HCT116 (cell line): ENCODE measurements around the gene USP12. TPM values are rescaled to one million over a fixed set of nuclear protein-coding genes. Genes with fewer than 3 reads are reported as not detected.

Source experiments
- ATAC-seq: fragments of 200-7000 bp; cut with Tn5 transposase; 2 replicates; pipeline ENCODE4 v1.9.1; 2020; ENCODE audit warnings: mild to moderate bottlenecking, moderate library complexity
- BruUV-seq: library from RNA; stranded (reverse); fragments of 400-500 nt; replicated peaks from 2 replicates; lab custom pipeline; 2021; lab: Mats Ljungman, UMichigan
- CTCF ChIA-PET: fragments of 300-600 bp; sonication (Branson Sonifier 250); formaldehyde crosslinking; loops from one replicate; lab custom pipeline; 2021; ENCODE audit warnings: antibody characterized with exemption; lab: Charles Lee
- POLR2A ChIA-PET: fragments of 300-600, 350-600 bp; sonication (Branson Sonifier 250); formaldehyde crosslinking; loops from one replicate; lab custom pipeline; 2021; ENCODE audit warnings: antibody characterized with exemption; lab: Charles Lee
- RAD21 ChIA-PET, 2 experiments: fragments of 300-600 bp; sonication (Branson Sonifier 250); formaldehyde crosslinking; loops; one replicate each; lab custom pipeline; 2023; ENCODE audit warnings: low total read pairs in 2 of 2; ENCODE audit not compliant: uncharacterized antibody in 2 of 2, unreplicated experiment in 2 of 2, low non-redundant PET in 1 of 2; lab: Charles Lee
- DNase-seq: peaks from one replicate; pipeline ENCODE4 v3.0.0-alpha.2; 2010; ENCODE audit warnings: low read depth, low spot score
- H2AFZ ChIP-seq: fragments of 200-600 bp; shearing (Covaris generic), sonication (generic); 2 replicates; pipeline ENCODE4 v1.6.1; 2017; ENCODE audit warnings: low read depth, mixed run types, mixed read lengths, antibody characterized with exemption, low read length; ENCODE audit not compliant: poor library complexity, severe bottlenecking
- H3K27ac ChIP-seq: 2 replicates; pipeline ENCODE4 v1.5.1; 2012; ENCODE audit warnings: low read depth, low read length
- H3K27me3 ChIP-seq: fragments of 200-600 bp; sonication (generic); 2 replicates; pipeline ENCODE4 v1.6.1; 2016; ENCODE audit warnings: mixed run types, low read length, mixed read lengths; ENCODE audit not compliant: insufficient read depth
- H3K36me3 ChIP-seq, 2 experiments: fragments of 200-500 bp in 1 of 2; fragments of 200-600 bp in 1 of 2; sonication (Bioruptor generic) in 1 of 2; sonication (generic) in 1 of 2; 2 replicates each; pipeline versions ENCODE4 v1.5.1 to v1.6.1; 2014 to 2016; ENCODE audit warnings: low read length in 2 of 2, inconsistent platforms in 1 of 2, mixed read lengths in 1 of 2, mixed run types in 1 of 2; ENCODE audit not compliant: insufficient read depth in 2 of 2, control insufficient read depth in 1 of 2
- H3K4me1 ChIP-seq, 2 experiments: fragments of 200-600 bp in 1 of 2; sonication (generic) in 1 of 2; 2 replicates each; pipeline versions ENCODE4 v1.5.1 to v1.6.1; 2012 to 2017; ENCODE audit warnings: low read length in 2 of 2, inconsistent platforms in 1 of 2, mild to moderate bottlenecking in 1 of 2, mixed read lengths in 1 of 2, mixed run types in 1 of 2, moderate library complexity in 1 of 2; ENCODE audit not compliant: insufficient read depth in 2 of 2, control insufficient read depth in 1 of 2
- H3K4me2 ChIP-seq: fragments of 200-600 bp; sonication (generic); 2 replicates; pipeline ENCODE4 v1.6.1; 2017; ENCODE audit warnings: mixed run types, low read length, mixed read lengths
- H3K4me3 ChIP-seq, 2 experiments: fragments of 200-600 bp in 1 of 2; sonication (generic) in 1 of 2; replicated peaks in 1 of 2; 2 replicates each; pipeline ENCODE4 v1.5.1; 2011 to 2016; ENCODE audit warnings: low read length in 2 of 2, control low read depth in 1 of 2, low read depth in 1 of 2, mild to moderate bottlenecking in 1 of 2, mixed read lengths in 1 of 2, mixed run types in 1 of 2
- H3K79me2 ChIP-seq: fragments of 200-600 bp; sonication (generic); 2 replicates; pipeline ENCODE4 v1.6.1; 2017; ENCODE audit warnings: mild to moderate bottlenecking, mixed run types, low read length, moderate library complexity, mixed read lengths; ENCODE audit not compliant: insufficient read depth
- H3K9ac ChIP-seq: fragments of 200-600 bp; sonication (generic); 2 replicates; pipeline ENCODE4 v1.6.1; 2016; ENCODE audit warnings: low read length, mixed read lengths
- H3K9me2 ChIP-seq: fragments of 200-600 bp; sonication (generic), shearing (Covaris generic); 2 replicates; pipeline ENCODE4 v1.6.1; 2017; ENCODE audit warnings: mixed run types, mild to moderate bottlenecking, moderate library complexity; ENCODE audit not compliant: insufficient read depth
- H3K9me3 ChIP-seq, 2 experiments: fragments of 200-500 bp in 1 of 2; fragments of 200-600 bp in 1 of 2; sonication (Bioruptor generic) in 1 of 2; sonication (generic) in 1 of 2; 2 replicates each; pipeline ENCODE4 v1.6.1; 2014 to 2017; ENCODE audit warnings: low read length in 2 of 2, mixed read lengths in 2 of 2, inconsistent platforms in 1 of 2, low read depth in 1 of 2, mild to moderate bottlenecking in 1 of 2, mixed run types in 1 of 2, moderate library complexity in 1 of 2; ENCODE audit not compliant: control insufficient read depth in 1 of 2, insufficient read depth in 1 of 2
- H4K20me1 ChIP-seq: fragments of 200-600 bp; sonication (generic), shearing (Covaris generic); 2 replicates; pipeline ENCODE4 v1.6.1; 2017; ENCODE audit warnings: mixed run types, mild to moderate bottlenecking, moderate library complexity; ENCODE audit not compliant: insufficient read depth
- EZH2phosphoT487 ChIP-seq: fragments of 200-600 bp; IDR thresholded peaks from 2 replicates; pipeline ENCODE4 v1.6.1; 2018; ENCODE audit warnings: antibody characterized with exemption, borderline replicate concordance
- POLR2AphosphoS5 ChIP-seq: IDR thresholded peaks from 2 replicates; pipeline ENCODE4 v1.6.1; 2011; ENCODE audit warnings: mild to moderate bottlenecking, low read depth, low read length, moderate library complexity
- SP1 ChIP-seq: IDR thresholded peaks from 2 replicates; pipeline ENCODE4 v1.6.1; 2012; ENCODE audit warnings: low read depth
- TCF7L2 ChIP-seq: IDR thresholded peaks from 2 replicates; pipeline ENCODE4 v1.7.0; 2011; ENCODE audit warnings: borderline replicate concordance, inconsistent platforms; ENCODE audit not compliant: insufficient read depth, insufficient read length; ENCODE audit errors: extremely low read depth
- ZNF274 ChIP-seq: fragments of 200-500 bp; sonication (Bioruptor generic); IDR thresholded peaks from 2 replicates; pipeline ENCODE4 v1.6.1; 2014; ENCODE audit warnings: mild to moderate bottlenecking, low read depth, low read length, inconsistent platforms
- intact Hi-C: fragments of 100-400 bp; cut with micrococcal nuclease; formaldehyde crosslinking; loops from 2 replicates; pipeline ENCODE4 v1.10.0; 2022
- total RNA-seq: library from RNA; stranded (reverse); gene quantifications from one replicate; pipeline ENCODE4 v1.2.1, GENCODE V29; 2021; ENCODE audit not compliant: unreplicated experiment

USP12 gene
- total RNA-seq, 1 experiment from 2014 or later = 28.3 TPM

- ATAC-seq (no peak), DNase-seq (no peak)
- no peak overlapping the region for H3K4me2 ChIP-seq
- H3K36me3 ChIP-seq = no peaks in the 10 kb centered on the region
- peaks cover 5% of the 10 kb centered on the region; the same call in 1 of the 2 replicates for H3K79me2 ChIP-seq
- H3K27ac ChIP-seq = no peak overlapping the region
- TF ChIP-seq SP1 = no peak
- TF ChIP-seq EZH2phosphoT487 = no peak
- TF ChIP-seq TCF7L2 = no peak
- no peak for TF ChIP-seq ZNF274
- H3K9me3 ChIP-seq = no peaks in the 10 kb centered on the region
- ChIA-PET CTCF (no interaction called here), POLR2A (no interaction called here), RAD21 (no interaction called here)
- H2AFZ ChIP-seq = no peak overlapping the region
- BruUV-seq = no TSS peak
- no peak overlapping the region for H3K4me3 ChIP-seq
- H3K9me2 ChIP-seq = no peaks in the 10 kb centered on the region
- H3K4me1 ChIP-seq = no peaks in the 10 kb centered on the region
- intact Hi-C loops = no loop called here
- H3K27me3 ChIP-seq = no peaks in the 10 kb centered on the region
- no peak overlapping the region for H3K9ac ChIP-seq
- H4K20me1 ChIP-seq = 0 out of 2 replicates have a peak, but pooled peaks cover 3% of the 10 kb centered on the region
Measured at GRCh38 chr13:27097691-27098090, 73.9 kb downstream of the USP12 start.

GRCh38 chr13:27091451-27091850 lies 80.2 kb downstream of the USP12 start:
- no peaks in the 10 kb centered on the region for H3K9me2 ChIP-seq
- no peak for TF ChIP-seq POLR2AphosphoS5
- H3K36me3 ChIP-seq = peaks cover 0 to 12% of the 10 kb centered on the region in 2 experiments; a peak in 1 of 4 replicates
- no peak overlapping the region for H3K27ac ChIP-seq
- H2AFZ ChIP-seq = no peak overlapping the region
- no peaks in the 10 kb centered on the region for H3K27me3 ChIP-seq
- intact Hi-C loops = no loop called here
- RAD21 ChIA-PET = no interaction called here
- no peak overlapping the region for H3K4me3 ChIP-seq
- H3K9me3 ChIP-seq = no peaks in the 10 kb centered on the region
- ATAC-seq (no peak), DNase-seq (no peak)
- no peak overlapping the region for H3K9ac ChIP-seq
- H3K4me2 ChIP-seq = no peak overlapping the region
- no TSS peak for BruUV-seq
- H3K4me1 ChIP-seq = no peaks in the 10 kb centered on the region
- peaks cover 7% of the 10 kb centered on the region; the same call in 1 of the 2 replicates for H3K79me2 ChIP-seq
- CTCF ChIA-PET = no interaction called here
- no peaks in the 10 kb centered on the region for H4K20me1 ChIP-seq
- POLR2A ChIA-PET = no interaction called here
